Right forelimb (tissue), 1 donor: ENCODE measurements around the gene SNAI1.

Source experiments
- DNase-seq: peaks from one replicate; pipeline ENCODE4 v3.0.0-alpha.2; 2018

The SNAI1 gene

DNA sequence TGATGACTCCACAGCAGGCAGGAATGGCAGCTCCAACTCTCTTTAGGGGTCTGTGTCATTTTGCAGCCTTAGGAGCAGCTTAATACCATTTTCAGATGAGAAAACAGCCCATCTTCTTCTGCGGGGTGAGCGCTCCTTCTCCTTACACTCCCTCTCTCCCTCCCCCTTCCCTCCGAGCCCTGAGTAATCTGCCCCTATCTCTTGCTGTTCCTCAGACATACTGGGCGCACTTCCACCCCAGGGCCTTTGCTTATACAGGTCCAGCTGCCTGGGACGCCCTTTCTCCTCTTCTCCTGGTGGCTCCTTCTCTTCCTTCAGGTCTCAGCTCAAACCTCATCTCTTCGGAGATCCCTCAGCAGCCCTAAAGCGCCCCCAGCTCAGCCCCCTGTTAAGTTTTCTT, 54.8 kb downstream of the SNAI1 start:
- no peak for DNase-seq

DNA sequence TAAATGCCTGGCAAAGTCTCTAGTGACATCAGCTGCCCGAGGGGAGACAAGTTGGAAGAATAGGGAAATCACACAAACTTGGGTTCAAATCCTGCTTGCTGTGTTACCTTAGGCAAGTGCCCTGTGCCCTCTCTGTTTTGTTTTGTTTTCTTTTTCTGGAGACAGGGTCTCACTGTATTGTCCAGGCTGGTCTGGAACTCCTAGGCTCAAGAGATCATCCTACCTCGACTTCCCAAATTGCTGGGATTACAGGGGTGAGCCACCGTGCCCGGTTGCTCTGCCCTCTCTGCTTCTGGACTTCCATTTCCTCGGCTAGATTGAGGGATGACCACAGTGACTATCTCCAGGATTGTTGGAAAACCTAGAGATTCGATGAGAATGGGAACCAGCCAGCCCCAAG, 55.4 kb downstream of the SNAI1 start:
- DNase-seq: no peak
